Measurements from ENCODE around the gene PTRH2. TPM values are rescaled to one million over a fixed set of nuclear protein-coding genes. Genes with fewer than 3 reads are reported as not detected.

Gene PTRH2
- total RNA-seq, 1 donor = 6.9 TPM

DNA sequence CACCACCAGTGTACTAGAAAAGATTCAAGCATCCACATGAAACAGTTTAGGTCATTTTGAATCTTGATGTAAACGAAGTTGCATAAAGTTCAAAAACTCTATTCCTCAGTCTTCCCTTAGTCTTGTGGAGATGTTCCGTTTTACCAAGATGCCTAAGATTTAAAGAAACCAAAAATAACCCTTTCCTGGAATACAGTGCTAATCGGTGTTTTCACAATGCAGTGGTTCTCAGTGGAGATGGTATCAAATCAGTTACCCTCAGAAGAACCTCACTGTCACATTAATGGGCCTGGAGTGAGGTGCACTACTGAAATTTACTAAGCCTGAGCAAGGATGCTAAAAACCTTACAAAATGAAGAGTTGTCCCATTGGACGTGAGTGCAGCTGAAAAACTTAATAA lies 9.1 kb downstream of the PTRH2 start:
- no peaks in the 10 kb centered on the region for H3K27me3 ChIP-seq (ENCODE audit: insufficient read depth, low read length)
- peaks cover 3% of the 10 kb centered on the region for H3K4me1 ChIP-seq (ENCODE audit: insufficient read depth, low read length)
- H3K4me3 ChIP-seq (ENCODE audit: low read length) = no peak overlapping the region
- no peaks in the 10 kb centered on the region for H3K9me3 ChIP-seq (ENCODE audit: low read depth, low read length)

DNA sequence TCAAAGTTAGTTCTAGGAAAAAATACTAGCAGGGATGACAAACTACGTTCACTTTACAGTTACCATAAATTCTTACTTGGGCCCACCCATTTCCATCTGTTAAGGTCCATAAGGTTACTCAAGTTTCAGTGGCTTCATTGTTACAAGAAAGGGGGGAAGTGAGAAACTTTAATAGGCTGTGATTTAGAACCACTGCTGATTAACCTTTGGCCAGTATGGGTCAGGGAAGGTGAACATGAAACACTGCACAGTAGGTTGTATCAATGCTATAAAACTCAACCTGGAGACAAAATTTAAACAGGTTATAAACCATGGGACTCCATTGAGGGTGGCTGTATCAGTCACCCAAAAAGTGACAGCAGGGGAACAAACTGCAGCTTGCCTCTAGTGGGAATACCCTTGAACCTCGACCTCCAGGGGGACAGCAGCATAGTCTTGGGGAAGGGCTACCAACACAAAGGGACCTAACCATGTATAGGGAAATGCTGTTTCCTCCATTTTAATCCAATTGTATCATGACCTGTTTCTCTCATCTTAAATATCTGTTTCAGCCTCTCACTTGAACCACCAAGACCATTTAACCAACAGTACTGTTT lies 10.4 kb downstream of the PTRH2 start:
- Histone ChIP-seq H3K9me3 (ENCODE audit: low read depth, low read length) (no peaks in the 10 kb centered on the region), H3K4me1 (ENCODE audit: insufficient read depth, low read length) (no peaks in the 10 kb centered on the region), H3K4me3 (ENCODE audit: low read length) (no peak overlapping the region), H3K27me3 (ENCODE audit: insufficient read depth, low read length) (no peaks in the 10 kb centered on the region)

DNA sequence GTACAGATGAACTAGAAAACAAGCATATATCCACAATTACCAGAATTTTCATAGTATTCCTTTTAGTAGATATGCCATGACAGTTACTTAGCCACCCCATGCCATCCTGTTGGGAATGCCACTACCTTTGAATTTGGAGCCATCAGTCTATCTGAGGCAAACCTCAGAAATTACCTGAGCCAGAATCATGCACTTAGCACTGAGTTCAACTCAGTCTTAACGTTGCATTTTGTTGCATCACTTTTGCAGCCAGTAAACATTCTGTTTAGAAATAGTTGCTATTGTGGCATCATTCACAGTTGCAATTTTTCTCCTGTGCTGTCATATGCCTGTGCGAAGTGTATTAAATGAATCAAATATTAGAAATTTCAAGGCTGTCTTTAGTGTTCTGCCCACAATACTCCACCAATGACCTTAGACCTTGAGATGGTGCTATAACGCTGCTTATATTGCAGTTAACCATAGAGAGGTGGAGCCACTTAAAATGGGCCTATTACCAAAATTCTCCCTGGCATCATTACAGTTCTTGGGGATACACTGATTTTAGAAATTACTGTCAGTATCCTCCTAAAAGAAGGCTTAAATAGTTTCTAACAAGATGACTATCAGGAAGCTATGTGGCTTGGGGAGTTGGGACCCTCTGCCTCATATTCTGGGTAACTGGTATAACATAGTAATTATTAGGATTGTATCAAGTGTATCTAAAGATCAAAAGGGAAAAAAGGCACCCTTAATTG lies 11.1 kb downstream of the PTRH2 start:
- no peaks in the 10 kb centered on the region for H3K4me1 ChIP-seq (ENCODE audit: insufficient read depth, low read length)
- H3K9me3 ChIP-seq (ENCODE audit: low read depth, low read length) = no peaks in the 10 kb centered on the region
- no peak overlapping the region for H3K4me3 ChIP-seq (ENCODE audit: low read length)
- H3K27me3 ChIP-seq (ENCODE audit: insufficient read depth, low read length) = no peaks in the 10 kb centered on the region

DNA sequence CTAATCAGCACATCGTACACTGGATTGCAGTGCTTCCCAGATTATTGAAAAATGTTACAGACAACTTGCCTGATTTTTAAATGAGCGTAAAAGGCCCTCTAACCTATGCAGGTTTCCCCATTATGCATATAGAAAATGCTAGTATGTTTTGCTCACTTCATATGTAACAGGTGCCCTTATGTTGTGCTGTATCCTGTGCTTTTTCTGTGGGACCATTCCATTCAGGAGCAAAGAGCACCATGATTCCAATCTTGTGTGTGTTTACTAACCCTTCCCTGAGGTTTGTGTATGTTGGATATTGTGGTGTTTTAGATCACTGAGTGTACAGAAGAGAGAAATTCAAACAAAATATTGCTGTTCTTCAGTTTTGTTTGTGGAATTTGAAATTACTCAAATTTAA lies 12.9 kb downstream of the PTRH2 start:
- Histone ChIP-seq H3K4me1 (ENCODE audit: insufficient read depth, low read length) (no peaks in the 10 kb centered on the region), H3K27me3 (ENCODE audit: insufficient read depth, low read length) (no peaks in the 10 kb centered on the region), H3K9me3 (ENCODE audit: low read depth, low read length) (no peaks in the 10 kb centered on the region), H3K4me3 (ENCODE audit: low read length) (no peak overlapping the region)

DNA sequence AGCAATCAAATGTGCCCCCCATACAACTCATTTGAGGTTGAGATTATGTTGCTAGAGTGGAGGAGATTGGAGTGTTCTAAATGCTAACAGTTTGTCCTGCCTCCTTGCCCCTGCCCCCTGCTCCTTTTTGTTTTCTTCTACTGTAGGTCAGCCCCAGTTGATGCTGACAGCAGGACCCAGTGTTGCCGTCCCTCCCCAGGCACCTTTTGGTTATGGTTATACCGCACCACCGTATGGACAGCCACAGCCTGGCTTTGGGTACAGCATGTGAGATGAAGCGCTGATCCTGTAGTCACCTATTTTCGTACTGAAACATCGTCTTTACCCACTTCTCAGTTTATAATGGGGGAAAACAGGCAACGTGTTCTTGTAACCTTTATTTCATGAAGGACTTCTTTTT lies 13.6 kb downstream of the PTRH2 start:
- H3K4me1 ChIP-seq (ENCODE audit: insufficient read depth, low read length) = no peaks in the 10 kb centered on the region
- no peaks in the 10 kb centered on the region for H3K27me3 ChIP-seq (ENCODE audit: insufficient read depth, low read length)
- H3K4me3 ChIP-seq (ENCODE audit: low read length) = no peak overlapping the region
- H3K9me3 ChIP-seq (ENCODE audit: low read depth, low read length) = no peaks in the 10 kb centered on the region

DNA sequence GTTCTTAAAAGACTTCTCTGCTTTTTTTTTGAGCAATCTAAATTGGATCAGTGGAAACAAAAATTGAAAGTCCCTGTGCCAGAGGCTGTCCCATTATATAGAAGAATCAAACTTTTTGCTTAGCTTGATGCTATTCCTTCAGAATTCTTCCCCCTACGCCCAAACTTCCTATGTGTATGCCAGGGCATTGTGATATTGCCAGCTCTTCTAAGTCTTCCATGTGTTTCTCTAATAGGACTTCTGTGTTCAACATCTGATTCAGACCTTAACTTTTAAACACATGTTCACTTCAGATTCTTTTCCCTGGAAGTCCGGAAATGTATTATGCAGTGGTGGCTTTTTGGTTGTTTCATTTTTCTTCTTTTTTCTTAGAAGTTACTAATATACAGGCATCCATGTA lies 18.7 kb downstream of the PTRH2 start:
- H3K9me3 ChIP-seq (ENCODE audit: low read depth, low read length) = no peaks in the 10 kb centered on the region
- no peak overlapping the region for H3K4me3 ChIP-seq (ENCODE audit: low read length)
- no peaks in the 10 kb centered on the region for H3K4me1 ChIP-seq (ENCODE audit: insufficient read depth, low read length)
- H3K27me3 ChIP-seq (ENCODE audit: insufficient read depth, low read length) = no peaks in the 10 kb centered on the region

DNA sequence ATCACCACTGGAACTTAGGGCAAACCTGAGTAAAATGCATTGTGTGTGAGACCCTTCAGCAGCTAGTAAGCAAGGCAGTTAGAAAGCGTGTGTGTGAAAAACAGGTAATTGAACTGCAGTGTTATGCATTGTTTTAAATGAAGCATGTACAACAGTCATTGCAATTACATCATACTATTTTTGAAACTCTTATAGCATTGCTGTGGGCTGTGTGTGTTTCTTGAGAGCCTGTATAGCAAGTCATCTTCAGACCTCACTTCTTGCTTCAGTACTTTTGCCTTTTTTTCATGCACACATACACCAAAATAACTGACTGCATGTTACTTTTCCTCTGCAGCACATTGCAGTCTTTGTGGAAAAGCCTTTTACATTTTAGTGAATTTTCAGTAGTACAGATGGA lies 19.2 kb downstream of the PTRH2 start:
- Histone ChIP-seq H3K4me3 (ENCODE audit: low read length) (no peak overlapping the region), H3K27me3 (ENCODE audit: insufficient read depth, low read length) (no peaks in the 10 kb centered on the region), H3K4me1 (ENCODE audit: insufficient read depth, low read length) (no peaks in the 10 kb centered on the region), H3K9me3 (ENCODE audit: low read depth, low read length) (no peaks in the 10 kb centered on the region)

DNA sequence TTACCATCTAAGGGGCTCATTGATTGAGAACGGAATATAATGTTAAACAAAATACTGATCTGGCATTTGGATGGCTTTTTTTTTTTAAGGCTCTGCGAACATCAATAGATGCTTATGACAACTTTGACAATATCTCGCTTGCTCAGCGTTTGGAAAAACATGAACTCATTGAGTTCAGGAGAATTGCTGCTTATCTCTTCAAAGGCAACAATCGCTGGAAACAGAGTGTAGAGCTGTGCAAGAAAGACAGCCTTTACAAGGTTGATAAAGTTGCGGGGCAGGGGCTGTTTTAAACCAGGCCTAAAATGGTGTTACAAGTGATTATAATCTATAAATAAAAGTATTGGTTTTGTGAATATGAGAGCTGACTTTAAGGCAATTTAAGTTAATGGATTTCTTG lies 22.3 kb downstream of the PTRH2 start:
- H3K27me3 ChIP-seq (ENCODE audit: insufficient read depth, low read length) = no peaks in the 10 kb centered on the region
- no peaks in the 10 kb centered on the region for H3K9me3 ChIP-seq (ENCODE audit: low read depth, low read length)
- H3K4me3 ChIP-seq (ENCODE audit: low read length) = no peak overlapping the region
- no peaks in the 10 kb centered on the region for H3K4me1 ChIP-seq (ENCODE audit: insufficient read depth, low read length)

DNA sequence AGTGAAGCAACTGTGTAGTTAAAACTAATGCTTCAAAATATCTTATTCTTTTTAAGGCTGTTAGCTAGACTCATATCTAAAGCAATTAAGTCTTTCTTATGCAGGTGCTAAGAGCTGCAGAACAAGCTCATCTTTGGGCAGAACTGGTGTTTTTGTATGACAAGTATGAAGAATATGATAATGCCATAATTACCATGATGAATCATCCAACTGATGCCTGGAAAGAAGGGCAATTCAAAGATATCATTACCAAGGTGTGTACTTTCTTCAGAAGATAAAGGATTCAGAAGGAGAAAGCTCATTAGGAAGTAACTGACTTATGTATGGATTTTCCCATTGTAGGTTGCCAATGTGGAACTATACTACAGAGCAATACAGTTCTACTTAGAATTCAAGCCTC lies 23.9 kb downstream of the PTRH2 start:
- Histone ChIP-seq H3K4me3 (ENCODE audit: low read length) (no peak overlapping the region), H3K27me3 (ENCODE audit: insufficient read depth, low read length) (no peaks in the 10 kb centered on the region), H3K9me3 (ENCODE audit: low read depth, low read length) (no peaks in the 10 kb centered on the region), H3K4me1 (ENCODE audit: insufficient read depth, low read length) (no peaks in the 10 kb centered on the region)

DNA sequence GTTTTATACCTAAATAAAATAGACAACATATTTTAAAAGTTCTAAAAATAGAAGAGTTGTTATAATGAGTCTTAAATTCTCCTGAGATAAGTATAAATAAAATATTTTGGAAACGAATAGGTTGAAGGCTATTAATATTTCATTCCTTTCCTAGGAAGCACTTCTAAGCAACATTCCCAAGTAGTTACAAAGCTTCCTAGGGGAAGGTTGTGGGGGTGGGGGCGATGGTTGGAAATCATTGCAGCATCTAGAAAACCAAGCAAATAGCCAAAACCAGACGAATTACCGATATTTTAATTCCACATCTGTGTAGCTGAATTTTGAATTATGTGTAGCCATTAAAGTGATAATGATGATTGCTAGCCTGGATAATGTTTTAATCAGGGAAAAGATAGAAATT lies 26.9 kb downstream of the PTRH2 start:
- Histone ChIP-seq H3K4me1 (ENCODE audit: insufficient read depth, low read length) (no peaks in the 10 kb centered on the region), H3K4me3 (ENCODE audit: low read length) (no peak overlapping the region), H3K9me3 (ENCODE audit: low read depth, low read length) (no peaks in the 10 kb centered on the region), H3K27me3 (ENCODE audit: insufficient read depth, low read length) (no peaks in the 10 kb centered on the region)

DNA sequence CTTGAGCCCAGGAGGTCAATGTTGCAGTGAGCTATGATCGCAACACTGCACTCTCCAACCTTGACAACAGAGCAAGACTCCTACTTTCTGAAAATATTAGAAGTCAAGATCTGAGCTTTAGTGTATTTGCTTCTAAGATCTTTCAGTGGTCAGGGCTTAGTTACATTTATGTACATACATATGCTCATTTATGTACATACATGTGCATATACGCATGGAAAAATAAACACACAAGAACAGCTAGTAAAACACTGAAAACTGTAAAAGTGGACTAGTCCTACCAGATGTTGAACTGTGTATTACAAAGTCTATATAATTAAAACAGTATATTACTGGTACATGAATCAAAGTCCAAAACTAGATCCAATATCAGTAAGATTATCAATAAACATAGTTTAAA lies 28.3 kb downstream of the PTRH2 start:
- H3K4me1 ChIP-seq (ENCODE audit: insufficient read depth, low read length) = no peaks in the 10 kb centered on the region
- no peaks in the 10 kb centered on the region for H3K27me3 ChIP-seq (ENCODE audit: insufficient read depth, low read length)
- H3K4me3 ChIP-seq (ENCODE audit: low read length) = no peak overlapping the region
- no peaks in the 10 kb centered on the region for H3K9me3 ChIP-seq (ENCODE audit: low read depth, low read length)

DNA sequence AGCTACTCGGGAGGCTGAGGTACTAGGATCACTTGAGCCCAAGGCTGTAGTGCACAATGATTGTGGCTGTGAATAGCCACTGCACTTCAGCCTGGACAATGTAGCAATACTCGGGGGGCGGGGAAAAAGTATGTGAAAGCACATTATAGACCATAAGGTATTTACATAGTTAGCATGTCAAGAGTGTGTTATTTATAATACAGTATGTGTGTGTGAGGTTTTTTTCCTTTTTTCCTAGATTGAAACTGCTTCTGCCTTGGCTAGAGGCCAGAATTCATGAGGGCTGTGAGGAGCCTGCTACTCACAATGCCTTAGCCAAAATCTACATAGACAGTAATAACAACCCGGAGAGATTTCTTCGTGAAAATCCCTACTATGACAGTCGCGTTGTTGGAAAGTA lies 30.5 kb downstream of the PTRH2 start:
- Histone ChIP-seq H3K27me3 (ENCODE audit: insufficient read depth, low read length) (no peaks in the 10 kb centered on the region), H3K9me3 (ENCODE audit: low read depth, low read length) (no peaks in the 10 kb centered on the region), H3K4me1 (ENCODE audit: insufficient read depth, low read length) (no peaks in the 10 kb centered on the region), H3K4me3 (ENCODE audit: low read length) (no peak overlapping the region)

DNA sequence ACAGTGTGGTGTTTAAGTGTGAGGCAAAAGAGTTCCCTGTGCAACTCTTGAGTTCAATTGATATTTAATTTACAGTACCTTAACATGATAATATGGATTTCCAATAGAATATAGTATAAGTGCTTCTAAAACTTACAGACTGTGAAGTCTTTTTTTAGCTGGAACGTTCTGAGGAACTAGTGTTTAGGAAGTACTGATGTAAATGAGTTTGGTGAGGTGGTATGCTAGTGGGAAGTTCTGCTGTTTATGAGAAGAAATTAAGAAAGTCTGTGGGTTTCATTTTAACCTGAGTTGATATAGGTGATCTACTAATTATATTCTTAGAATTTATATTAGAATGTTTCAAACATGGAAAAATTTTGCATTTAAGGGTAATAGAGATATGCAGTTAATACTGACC lies 32.0 kb downstream of the PTRH2 start:
- H3K9me3 ChIP-seq (ENCODE audit: low read depth, low read length) = no peaks in the 10 kb centered on the region
- peaks cover 8% of the 10 kb centered on the region for H3K4me1 ChIP-seq (ENCODE audit: insufficient read depth, low read length)
- no peaks in the 10 kb centered on the region for H3K27me3 ChIP-seq (ENCODE audit: insufficient read depth, low read length)
- H3K4me3 ChIP-seq (ENCODE audit: low read length) = no peak overlapping the region

DNA sequence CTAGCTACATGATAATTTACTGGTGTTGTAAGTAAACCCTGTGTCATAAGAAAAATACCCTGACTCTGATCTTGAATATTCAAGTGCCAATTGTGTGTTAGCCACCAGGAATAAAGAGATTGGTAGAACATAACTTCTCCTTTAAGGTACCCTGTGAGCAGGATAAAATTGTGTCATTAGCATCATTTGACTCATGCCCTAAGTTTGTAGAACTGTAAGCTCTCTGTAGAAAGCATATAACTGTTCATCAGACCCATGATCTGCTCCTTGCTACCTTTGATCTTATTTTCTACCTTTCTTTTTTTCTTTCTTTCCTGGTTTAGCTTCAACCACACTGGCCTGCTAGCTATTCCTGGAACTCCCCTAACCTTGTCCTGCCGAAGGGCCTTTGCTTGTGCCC lies 35.8 kb downstream of the PTRH2 start:
- no peaks in the 10 kb centered on the region for H3K27me3 ChIP-seq (ENCODE audit: insufficient read depth, low read length)
- H3K4me3 ChIP-seq (ENCODE audit: low read length) = no peak overlapping the region
- H3K4me1 ChIP-seq (ENCODE audit: insufficient read depth, low read length) = peaks cover 32% of the 10 kb centered on the region
- no peaks in the 10 kb centered on the region for H3K9me3 ChIP-seq (ENCODE audit: low read depth, low read length)

DNA sequence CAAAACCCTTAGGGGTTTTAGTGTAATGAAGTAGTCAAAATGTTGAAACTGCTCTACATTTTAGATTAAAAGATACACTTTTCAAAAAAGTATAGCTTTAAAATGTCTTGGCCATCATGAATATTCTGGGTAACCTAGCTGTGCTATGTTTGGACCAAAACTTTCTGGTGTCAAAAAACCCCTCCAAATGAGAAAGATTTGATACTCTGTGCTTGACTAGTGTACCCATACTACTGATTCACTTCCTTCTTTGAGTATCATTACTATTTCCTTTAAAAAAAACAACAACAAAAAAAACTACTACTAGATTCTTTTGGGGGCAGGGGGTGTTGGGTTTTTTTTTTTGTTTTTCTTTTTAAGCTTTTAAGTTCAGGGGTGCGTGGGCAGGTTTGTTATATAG lies 37.3 kb downstream of the PTRH2 start:
- H3K27me3 ChIP-seq (ENCODE audit: insufficient read depth, low read length) = no peaks in the 10 kb centered on the region
- H3K4me1 ChIP-seq (ENCODE audit: insufficient read depth, low read length) = peaks cover 32% of the 10 kb centered on the region
- H3K4me3 ChIP-seq (ENCODE audit: low read length) = no peak overlapping the region
- H3K9me3 ChIP-seq (ENCODE audit: low read depth, low read length) = no peaks in the 10 kb centered on the region

DNA sequence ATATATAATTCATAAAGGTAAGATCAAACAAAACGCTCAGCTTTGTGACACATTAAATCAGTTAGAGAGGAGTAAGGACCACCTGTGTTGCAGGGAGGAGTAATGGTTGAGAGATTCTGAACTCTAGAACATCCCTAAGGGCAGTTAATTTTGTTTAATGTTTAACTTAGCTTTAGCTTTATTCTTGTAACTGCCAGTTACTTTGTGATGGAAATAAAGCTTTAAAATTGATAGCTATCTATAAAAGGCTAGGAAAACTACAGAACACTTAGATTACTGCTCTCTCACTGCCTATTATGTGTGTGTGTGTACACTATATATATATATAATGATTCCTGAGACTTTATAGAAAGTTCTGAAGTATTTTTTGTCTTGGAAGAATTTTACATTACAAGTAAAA lies 37.8 kb downstream of the PTRH2 start:
- H3K4me3 ChIP-seq (ENCODE audit: low read length) = no peak overlapping the region

More for the DNA sequence above, 37.8 kb downstream of the PTRH2 start:
- no peaks in the 10 kb centered on the region for H3K9me3 ChIP-seq (ENCODE audit: low read depth, low read length)
- peaks cover 32% of the 10 kb centered on the region for H3K4me1 ChIP-seq (ENCODE audit: insufficient read depth, low read length)
- H3K27me3 ChIP-seq (ENCODE audit: insufficient read depth, low read length) = no peaks in the 10 kb centered on the region
